ENCODE data around the gene EGLN1.

GRCh38 chr1:231337043-231337471 is 85.0 kb downstream of the EGLN1 start:
- no peak for TF ChIP-seq CEBPB (IDR thresholded peaks at IDR 0.05; ENCODE audit: low read depth)
- no peak for TF ChIP-seq EGR1 (IDR thresholded peaks at IDR 0.05; ENCODE audit: low read depth)
- TF ChIP-seq, protein P1, sequence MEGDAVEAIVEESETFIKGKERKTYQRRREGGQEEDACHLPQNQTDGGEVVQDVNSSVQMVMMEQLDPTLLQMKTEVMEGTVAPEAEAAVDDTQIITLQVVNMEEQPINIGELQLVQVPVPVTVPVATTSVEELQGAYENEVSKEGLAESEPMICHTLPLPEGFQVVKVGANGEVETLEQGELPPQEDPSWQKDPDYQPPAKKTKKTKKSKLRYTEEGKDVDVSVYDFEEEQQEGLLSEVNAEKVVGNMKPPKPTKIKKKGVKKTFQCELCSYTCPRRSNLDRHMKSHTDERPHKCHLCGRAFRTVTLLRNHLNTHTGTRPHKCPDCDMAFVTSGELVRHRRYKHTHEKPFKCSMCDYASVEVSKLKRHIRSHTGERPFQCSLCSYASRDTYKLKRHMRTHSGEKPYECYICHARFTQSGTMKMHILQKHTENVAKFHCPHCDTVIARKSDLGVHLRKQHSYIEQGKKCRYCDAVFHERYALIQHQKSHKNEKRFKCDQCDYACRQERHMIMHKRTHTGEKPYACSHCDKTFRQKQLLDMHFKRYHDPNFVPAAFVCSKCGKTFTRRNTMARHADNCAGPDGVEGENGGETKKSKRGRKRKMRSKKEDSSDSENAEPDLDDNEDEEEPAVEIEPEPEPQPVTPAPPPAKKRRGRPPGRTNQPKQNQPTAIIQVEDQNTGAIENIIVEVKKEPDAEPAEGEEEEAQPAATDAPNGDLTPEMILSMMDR (IDR thresholded peaks at IDR 0.05 in 2 of 3, conservative IDR thresholded peaks at IDR 0.05 in 1 of 3; ENCODE audit: borderline replicate concordance in 1 of 3, insufficient read depth in 1 of 3, low read depth in 2 of 3, low read length in 2 of 3) = no peak
- no peak for TF ChIP-seq EZH2 (IDR thresholded peaks at IDR 0.05)

Measured in HCT116 (cell line).